Stimulated activated CD8-positive, alpha-beta memory T cell treated with anti-CD3 and anti-CD28 coated beads, Interleukin-15, amount 100 ng/mL, for 1 hour (primary cell): ENCODE results near the gene KIRREL2.
A peak's percentile ranks its signal among the peaks of the same experiment; 100 is the strongest.

Experiments
- DNase-seq: peaks from one replicate; pipeline ENCODE4 v3.0.0-alpha.2; 2020; ENCODE audit warnings: low read depth

The KIRREL2 gene

GRCh38 chr19:35845215-35846037 lies 11.3 kb upstream of the KIRREL2 start:
- no peak for DNase-seq

GRCh38 chr19:35846038-35846668 lies 10.6 kb upstream of the KIRREL2 start:
- no peak for DNase-seq

- DNase-seq = no peak
These were observed 8.8 kb upstream of the KIRREL2 start for GRCh38 chr19:35847911-35848310.

- DNase-seq = no peak
These were observed 8.2 kb upstream of the KIRREL2 start for GRCh38 chr19:35848486-35848885.

- DNase-seq = no peak
These were observed 7.7 kb upstream of the KIRREL2 start for GRCh38 chr19:35848919-35849505.

GRCh38 chr19:35851213-35852028 lies 5.3 kb upstream of the KIRREL2 start:
- no peak for DNase-seq

- no peak for DNase-seq
These were observed 4.5 kb upstream of the KIRREL2 start, which contains the start of gene NPHS1 for GRCh38 chr19:35852029-35852780. NPHS1 (minus strand) TSS chr19:35852504; CDS start chr19:35851837, 667 bp downstream.

GRCh38 chr19:35853038-35853756 lies 3.5 kb upstream of the KIRREL2 start:
- no peak for DNase-seq

- DNase-seq = no peak
These were observed 1.6 kb downstream of the KIRREL2 start for GRCh38 chr19:35858311-35858710.

- no peak for DNase-seq
These were observed 2.7 kb downstream of the KIRREL2 start for GRCh38 chr19:35859414-35859813.

GRCh38 chr19:35860436-35860817 lies 3.7 kb downstream of the KIRREL2 start:
- DNase-seq = no peak

- DNase-seq = no peak
These were observed 4.3 kb downstream of the KIRREL2 start for GRCh38 chr19:35860818-35861639.

GRCh38 chr19:35861640-35862160 lies 5.0 kb downstream of the KIRREL2 start:
- no peak for DNase-seq

- DNase-seq = no peak
These were observed 5.8 kb downstream of the KIRREL2 start for GRCh38 chr19:35862528-35862927.

- no peak for DNase-seq
These were observed 6.3 kb downstream of the KIRREL2 start for GRCh38 chr19:35863018-35863417.

- DNase-seq = no peak
These were observed 11.6 kb downstream of the KIRREL2 start, which contains the start of gene APLP1 for GRCh38 chr19:35868172-35868822. APLP1 (plus strand) TSS chr19:35868574; CDS start chr19:35868637, 63 bp downstream.

GRCh38 chr19:35868823-35869326 lies 12.2 kb downstream of the KIRREL2 start:
- no peak for DNase-seq

- DNase-seq = peak; percentile 55
These were observed 12.8 kb downstream of the KIRREL2 start for GRCh38 chr19:35869327-35870123.
